Fibroblast of lung (primary cell): ENCODE results near the gene CTNNBIP1. TPM values are rescaled to one million over a fixed set of nuclear protein-coding genes. Genes with fewer than 3 reads are reported as not detected.

Experiments
- DNase-seq, 2 donors: peaks; one replicate each; pipeline versions ENCODE4 v3.0.0 to v3.0.0-alpha.2; 2010; ENCODE audit warnings: low read depth in 2 of 2
- H2AFZ ChIP-seq: 2 replicates; pipeline ENCODE4 v1.5.1; 2012; ENCODE audit warnings: low read length, control low read depth, inconsistent platforms
- H3K27ac ChIP-seq: 2 replicates; pipeline ENCODE4 v1.5.1; 2011; ENCODE audit warnings: low read length, control low read depth; ENCODE audit not compliant: insufficient read depth
- H3K27me3 ChIP-seq: 2 replicates; pipeline ENCODE4 v1.5.1; 2011; ENCODE audit warnings: mild to moderate bottlenecking, low read length; ENCODE audit not compliant: control insufficient read depth, insufficient read depth
- H3K36me3 ChIP-seq: 2 replicates; pipeline ENCODE4 v1.5.1; 2011; ENCODE audit warnings: low read length; ENCODE audit not compliant: control insufficient read depth, insufficient read depth
- H3K4me1 ChIP-seq: 2 replicates; pipeline ENCODE4 v1.5.1; 2011; ENCODE audit warnings: low read length; ENCODE audit not compliant: control insufficient read depth, insufficient read depth; ENCODE audit errors: extremely low read depth
- H3K4me2 ChIP-seq: 2 replicates; pipeline ENCODE4 v1.5.1; 2011; ENCODE audit warnings: low read length, control low read depth; ENCODE audit not compliant: insufficient read depth; ENCODE audit errors: extremely low read depth
- H3K4me3 ChIP-seq, 4 experiments: fragments of 200-600 bp in 1 of 4; sonication (generic) in 1 of 4; replicated peaks in 1 of 4; 2 replicates each; pipeline ENCODE4 v1.5.1; 2011 to 2016; ENCODE audit warnings: low read length in 4 of 4, low read depth in 3 of 4, mild to moderate bottlenecking in 3 of 4, control low read depth in 2 of 4, inconsistent platforms in 1 of 4, mixed read lengths in 1 of 4; ENCODE audit not compliant: insufficient read depth in 1 of 4; ENCODE audit errors: control extremely low read depth in 1 of 4
- H3K79me2 ChIP-seq: 2 replicates; pipeline ENCODE4 v1.5.1; 2012; ENCODE audit warnings: mild to moderate bottlenecking, low read length, inconsistent platforms; ENCODE audit not compliant: control insufficient read depth, insufficient read depth
- H3K9ac ChIP-seq: 2 replicates; pipeline ENCODE4 v1.5.1; 2011; ENCODE audit warnings: mild to moderate bottlenecking, low read length, control low read depth; ENCODE audit not compliant: insufficient read depth
- H3K9me3 ChIP-seq: 2 replicates; pipeline ENCODE4 v1.5.1; 2012; ENCODE audit warnings: low read depth, low read length; ENCODE audit not compliant: control insufficient read depth, insufficient read depth
- H4K20me1 ChIP-seq: 2 replicates; pipeline ENCODE4 v1.5.1; 2011; ENCODE audit warnings: low read length; ENCODE audit not compliant: control insufficient read depth, insufficient read depth; ENCODE audit errors: extremely low read depth
- EZH2 ChIP-seq: IDR thresholded peaks from 2 replicates; pipeline ENCODE4 v1.5.1; 2012; ENCODE audit warnings: low read length, control low read depth, mild to moderate bottlenecking; ENCODE audit errors: missing control alignments
- polyA plus RNA-seq, 2 donors: library from polyadenylated mRNA; depleted of rRNA in 1 of 2; stranded (reverse) in 1 of 2; unstranded in 1 of 2; fragments of >200 nt; gene quantifications; 2 replicates each; pipeline ENCODE4 v1.2.1, GENCODE V29; 2011 to 2012; ENCODE audit warnings: missing spikeins in 1 of 2
- total RNA-seq: library from RNA; depleted of rRNA; stranded (reverse); fragments of >200 nt; gene quantifications from 2 replicates; pipeline ENCODE4 v1.2.1, GENCODE V29; 2014
- TF ChIP-seq, protein P1 (sequence below), 2 donors: IDR thresholded peaks in 1 of 2; conservative IDR thresholded peaks in 1 of 2; 1 replicate in 1 of 2; 2 replicates in 1 of 2; pipeline ENCODE4 v1.5.1; 2011 to 2012; ENCODE audit warnings: low read length in 2 of 2, control low read depth in 1 of 2, inconsistent platforms in 1 of 2, low read depth in 1 of 2, mild to moderate bottlenecking in 1 of 2

CTNNBIP1 gene
- total and polyA plus RNA-seq, 2 donors (not counting 1 experiment from before 2014, with no cell fraction given) = 16.5 to 19.0 TPM

DNA sequence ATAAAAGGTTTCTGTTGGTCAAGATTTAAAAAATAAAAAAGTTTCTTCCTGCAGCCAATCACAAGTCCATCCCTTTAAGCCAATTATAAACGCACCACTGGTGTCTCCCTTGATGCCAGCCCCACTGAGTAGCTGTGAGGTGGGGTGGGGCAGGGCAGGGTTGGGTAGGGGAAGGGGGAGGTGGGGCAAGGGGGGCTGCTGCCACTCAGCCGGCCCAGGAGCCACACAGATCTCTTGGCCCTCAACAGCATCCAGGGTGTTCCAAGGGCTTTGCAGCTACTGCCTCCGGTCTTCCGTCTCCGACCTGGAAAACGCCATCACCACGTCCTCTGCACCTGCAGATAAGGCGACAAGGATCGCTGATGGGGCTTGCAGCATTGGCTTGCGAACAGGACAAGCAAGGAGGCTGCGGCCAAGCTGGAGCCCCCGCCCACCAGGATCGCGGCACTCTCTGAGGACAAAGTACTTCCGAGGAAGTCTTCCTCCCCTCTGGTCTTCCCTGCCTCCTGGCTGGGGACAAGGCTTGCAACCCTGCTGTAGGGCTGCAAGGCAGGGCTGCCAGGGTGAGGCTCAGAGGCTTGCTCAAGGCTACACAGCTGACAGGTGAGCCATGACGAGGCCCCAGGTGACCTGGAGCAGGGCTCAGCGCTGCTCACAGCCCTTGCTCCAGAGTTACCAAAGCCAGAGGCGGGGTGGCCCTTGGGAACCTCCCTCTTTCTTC lies 59.5 kb downstream of the CTNNBIP1 start:
- Histone ChIP-seq H3K4me3 (no peak overlapping the region), H3K4me2 (no peak overlapping the region), H3K27ac (no peak overlapping the region), H4K20me1 (no peaks in the 10 kb centered on the region), H2AFZ (no peak overlapping the region), H3K4me1 (no peaks in the 10 kb centered on the region), H3K9ac (no peak overlapping the region), H3K27me3 (no peaks in the 10 kb centered on the region), H3K36me3 (no peaks in the 10 kb centered on the region), H3K9me3 (no peaks in the 10 kb centered on the region), H3K79me2 (no peaks in the 10 kb centered on the region)
- no peak for DNase-seq
- TF ChIP-seq, protein P1, sequence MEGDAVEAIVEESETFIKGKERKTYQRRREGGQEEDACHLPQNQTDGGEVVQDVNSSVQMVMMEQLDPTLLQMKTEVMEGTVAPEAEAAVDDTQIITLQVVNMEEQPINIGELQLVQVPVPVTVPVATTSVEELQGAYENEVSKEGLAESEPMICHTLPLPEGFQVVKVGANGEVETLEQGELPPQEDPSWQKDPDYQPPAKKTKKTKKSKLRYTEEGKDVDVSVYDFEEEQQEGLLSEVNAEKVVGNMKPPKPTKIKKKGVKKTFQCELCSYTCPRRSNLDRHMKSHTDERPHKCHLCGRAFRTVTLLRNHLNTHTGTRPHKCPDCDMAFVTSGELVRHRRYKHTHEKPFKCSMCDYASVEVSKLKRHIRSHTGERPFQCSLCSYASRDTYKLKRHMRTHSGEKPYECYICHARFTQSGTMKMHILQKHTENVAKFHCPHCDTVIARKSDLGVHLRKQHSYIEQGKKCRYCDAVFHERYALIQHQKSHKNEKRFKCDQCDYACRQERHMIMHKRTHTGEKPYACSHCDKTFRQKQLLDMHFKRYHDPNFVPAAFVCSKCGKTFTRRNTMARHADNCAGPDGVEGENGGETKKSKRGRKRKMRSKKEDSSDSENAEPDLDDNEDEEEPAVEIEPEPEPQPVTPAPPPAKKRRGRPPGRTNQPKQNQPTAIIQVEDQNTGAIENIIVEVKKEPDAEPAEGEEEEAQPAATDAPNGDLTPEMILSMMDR (conservative IDR thresholded peaks at IDR 0.05 in 1 of 2, IDR thresholded peaks at IDR 0.05 in 1 of 2; ENCODE audit: low read depth in 1 of 2, low read length in 2 of 2) = no peak
- TF ChIP-seq EZH2 = no peak

DNA sequence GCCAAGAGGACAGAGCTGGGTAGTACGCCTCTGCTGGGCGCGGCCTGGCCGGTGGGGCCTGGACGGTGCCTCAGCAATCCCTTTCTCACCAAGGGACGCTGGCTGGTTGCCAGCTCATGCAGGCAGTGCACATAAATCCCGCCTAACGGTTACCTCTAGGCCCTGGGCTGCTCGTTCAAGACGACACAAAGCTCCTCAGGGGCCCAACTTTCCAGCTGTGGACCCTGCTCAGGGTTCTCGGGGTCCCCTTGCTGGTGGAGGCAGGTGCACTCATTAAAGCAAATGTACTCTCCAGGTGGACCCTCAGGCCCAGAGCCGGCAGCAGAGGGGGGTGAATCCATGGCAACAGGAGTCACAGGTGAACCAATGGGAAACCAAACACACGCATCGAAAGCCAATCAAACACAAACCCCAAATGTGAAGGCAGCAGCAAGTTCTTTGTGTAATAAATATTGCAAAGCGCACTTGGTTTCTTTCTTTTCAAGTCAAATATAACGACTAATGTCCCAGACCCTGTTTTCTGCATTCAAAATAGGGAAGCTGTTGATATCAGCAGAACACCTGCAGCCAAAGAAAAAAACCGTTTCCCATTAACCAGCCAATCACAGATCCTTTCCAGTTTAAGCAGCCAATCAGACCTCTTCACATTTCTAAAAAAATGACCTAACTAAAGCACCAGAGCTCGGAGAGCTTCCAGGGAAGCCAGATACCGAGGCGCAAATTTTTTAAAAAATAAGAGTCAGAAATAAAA lies 60.2 kb downstream of the CTNNBIP1 start:
- Histone ChIP-seq H2AFZ (no peak overlapping the region), H3K4me2 (no peak overlapping the region), H4K20me1 (no peaks in the 10 kb centered on the region), H3K4me3 (no peak overlapping the region), H3K27me3 (no peaks in the 10 kb centered on the region), H3K79me2 (no peaks in the 10 kb centered on the region), H3K4me1 (no peaks in the 10 kb centered on the region), H3K36me3 (no peaks in the 10 kb centered on the region), H3K27ac (no peak overlapping the region), H3K9me3 (no peaks in the 10 kb centered on the region), H3K9ac (no peak overlapping the region)
- TF ChIP-seq, protein P1 (conservative IDR thresholded peaks at IDR 0.05 in 1 of 2, IDR thresholded peaks at IDR 0.05 in 1 of 2; ENCODE audit: low read depth in 1 of 2, low read length in 2 of 2) = no peak
- no peak for TF ChIP-seq EZH2
- no peak for DNase-seq

DNA sequence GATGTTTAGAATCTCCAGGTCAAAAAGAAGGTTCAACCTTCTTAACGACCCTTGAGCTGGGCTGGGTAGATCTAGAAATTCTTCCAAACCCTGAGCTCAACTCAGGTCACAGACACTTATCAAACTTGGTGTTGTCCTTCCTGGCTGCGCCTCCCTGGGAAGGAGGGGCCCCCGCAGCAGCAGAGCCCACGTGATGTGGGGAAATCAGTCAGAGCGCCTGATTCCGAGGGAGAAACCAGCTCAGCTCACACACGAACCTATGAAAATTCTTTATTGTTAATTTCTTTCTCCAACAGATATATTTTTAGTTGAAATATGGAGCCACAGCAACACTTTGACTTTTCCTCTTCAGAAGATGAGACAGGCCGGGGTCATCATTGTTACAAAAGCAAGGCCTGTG lies 62.0 kb downstream of the CTNNBIP1 start:
- DNase-seq = no peak
- Histone ChIP-seq H4K20me1 (no peaks in the 10 kb centered on the region), H3K4me2 (no peak overlapping the region), H3K4me1 (no peaks in the 10 kb centered on the region), H2AFZ (no peak overlapping the region), H3K27me3 (no peaks in the 10 kb centered on the region), H3K4me3 (no peak overlapping the region), H3K79me2 (no peaks in the 10 kb centered on the region), H3K27ac (no peak overlapping the region), H3K36me3 (no peaks in the 10 kb centered on the region), H3K9me3 (no peaks in the 10 kb centered on the region), H3K9ac (no peak overlapping the region)
- no peak for TF ChIP-seq EZH2
- TF ChIP-seq, protein P1 (conservative IDR thresholded peaks at IDR 0.05 in 1 of 2, IDR thresholded peaks at IDR 0.05 in 1 of 2; ENCODE audit: low read depth in 1 of 2, low read length in 2 of 2) = no peak
